GM12878 (cell line): ENCODE results near the gene COA1. TPM values are rescaled to one million over a fixed set of nuclear protein-coding genes. Genes with fewer than 3 reads are reported as not detected.

ENCODE experiments used
- ATAC-seq: fragments of 200-7000 bp; cut with Tn5 transposase; 3 replicates; pipeline ENCODE4 v1.9.1; 2020; ENCODE audit warnings: mild to moderate bottlenecking, moderate library complexity
- BruUV-seq: library from RNA; stranded (reverse); fragments of 400-500 nt; replicated peaks from 2 replicates; lab custom pipeline; 2021; lab: Mats Ljungman, UMichigan
- CTCF ChIA-PET: fragments of 300-600 bp; sonication (Branson Sonifier 250); formaldehyde crosslinking; extraction: SDS; loops from one replicate; lab custom pipeline; 2021; ENCODE audit warnings: inconsistent platforms; lab: Yijun Ruan, JAX
- POLR2A ChIA-PET: fragments of 350-600 bp; formaldehyde crosslinking; extraction: SDS; loops from one replicate; lab custom pipeline; 2021; ENCODE audit warnings: inconsistent platforms; lab: Charles Lee
- RAD21 ChIA-PET: fragments of 300-600 bp; sonication (Branson Sonifier 250); formaldehyde crosslinking; loops from one replicate; lab custom pipeline; 2023; ENCODE audit warnings: antibody characterized with exemption; ENCODE audit not compliant: unreplicated experiment; lab: Charles Lee
- SMC1A ChIA-PET: fragments of 300-600 bp; sonication (Branson Sonifier 250); formaldehyde crosslinking; loops from one replicate; lab custom pipeline; 2023; ENCODE audit not compliant: unreplicated experiment, uncharacterized antibody; lab: Charles Lee
- DNase-seq: peaks from one replicate; pipeline ENCODE4 v3.0.0-alpha.2; 2011; ENCODE audit warnings: low read depth, low spot score
- FAIRE-seq: peaks from 3 replicates; lab custom pipeline; 2011; peaks lifted over from hg19 to GRCh38; lab: Jason Lieb, UNC
- H2AFZ ChIP-seq: 2 replicates; pipeline ENCODE4 v1.6.0; 2011; ENCODE audit warnings: low read depth, low read length, control low read depth; ENCODE audit not compliant: control insufficient read depth
- H3K27ac ChIP-seq: 2 replicates; pipeline ENCODE4 v1.5.1; 2011; ENCODE audit warnings: control low read depth; ENCODE audit not compliant: control insufficient read depth, insufficient read depth
- H3K27me3 ChIP-seq, 2 experiments: replicated peaks in 1 of 2; 2 replicates each; pipeline versions ENCODE4 v1.6.0 to v1.6.1; 2011; ENCODE audit warnings: low read length in 1 of 2; ENCODE audit not compliant: control insufficient read depth in 2 of 2, insufficient read depth in 2 of 2
- H3K36me3 ChIP-seq, 2 experiments: 2 replicates each; pipeline ENCODE4 v1.5.1; 2011; ENCODE audit warnings: low read length in 1 of 2; ENCODE audit not compliant: control insufficient read depth in 2 of 2, insufficient read depth in 2 of 2
- H3K4me1 ChIP-seq: 2 replicates; pipeline ENCODE4 v1.6.1; 2011; ENCODE audit warnings: mild to moderate bottlenecking, low read length, moderate library complexity, mixed read lengths; ENCODE audit not compliant: control insufficient read depth, insufficient read depth
- H3K4me2 ChIP-seq: 2 replicates; pipeline ENCODE4 v1.6.0; 2011; ENCODE audit warnings: control low read depth; ENCODE audit not compliant: control insufficient read depth, insufficient read depth
- H3K4me3 ChIP-seq: fragments of 200-600 bp; sonication (generic); 2 replicates; pipeline ENCODE4 v1.5.1; 2016
- H3K79me2 ChIP-seq: 2 replicates; pipeline ENCODE4 v1.6.0; 2011; ENCODE audit warnings: low read length; ENCODE audit not compliant: control insufficient read depth, insufficient read depth
- H3K9ac ChIP-seq: 2 replicates; pipeline ENCODE4 v1.8.0; 2011; ENCODE audit warnings: low read length, control low read depth, mixed read lengths; ENCODE audit not compliant: control insufficient read depth, insufficient read depth
- H3K9me3 ChIP-seq: replicated peaks from 3 replicates; pipeline ENCODE4 v1.5.1; 2011; ENCODE audit warnings: mild to moderate bottlenecking, low read length; ENCODE audit not compliant: control insufficient read depth, insufficient read depth
- H4K20me1 ChIP-seq: 2 replicates; pipeline ENCODE4 v1.6.0; 2011; ENCODE audit not compliant: control insufficient read depth, insufficient read depth
- BACH1 ChIP-seq: fragments of 450-650 bp; IDR thresholded peaks from 2 replicates; pipeline ENCODE4 v1.6.1; 2017; ENCODE audit warnings: mild to moderate bottlenecking, borderline replicate concordance
- POLR2A ChIP-seq: IDR thresholded peaks from 2 replicates; pipeline ENCODE4 v1.6.1; 2011; ENCODE audit warnings: low read depth, mild to moderate bottlenecking, low read length
- POLR2AphosphoS5 ChIP-seq: IDR thresholded peaks from 2 replicates; pipeline ENCODE4 v1.6.1; 2011; ENCODE audit warnings: mild to moderate bottlenecking, low read length, inconsistent platforms
- SMC3 ChIP-seq: IDR thresholded peaks from 2 replicates; pipeline ENCODE4 v1.6.1; 2011; ENCODE audit warnings: low read length, improper control_type of control experiment, borderline replicate concordance
- SUZ12 ChIP-seq: fragments of 200-600 bp; sonication (generic); IDR thresholded peaks from one replicate; pipeline ENCODE4 v1.6.1; 2018; ENCODE audit warnings: antibody characterized with exemption, mild to moderate bottlenecking; ENCODE audit not compliant: unreplicated experiment
- ZNF384 ChIP-seq: IDR thresholded peaks from 2 replicates; pipeline ENCODE4 v1.6.1; 2012; ENCODE audit warnings: low read depth, mild to moderate bottlenecking, low read length, improper control_type of control experiment, borderline replicate concordance
- WGBS: methylation state at CpG from one replicate; pipeline ENCODE4 v1.1.6; 2016; ENCODE audit warnings: low lambda C conversion rate; ENCODE audit not compliant: insufficient replicate concordance, insufficient coverage; ENCODE audit errors: missing lambda C conversion rate; 5-methylcytosine and 5-hydroxymethylcytosine counted together
- in situ Hi-C: fragments of 300-500 bp; cut with MboI; formaldehyde crosslinking; loops from 9 replicates; pipeline ENCODE4 v1.14.3; 2018; ENCODE audit warnings: mixed read lengths
- intact Hi-C: fragments of 100-400 bp; cut with micrococcal nuclease; formaldehyde crosslinking; loops from one replicate; pipeline ENCODE4 v1.14.2; 2022; ENCODE audit not compliant: unreplicated experiment
- polyA plus RNA-seq, 11 experiments: library from polyadenylated mRNA; depleted of rRNA in 4 of 11; unstranded in 6 of 11; stranded (reverse) in 5 of 11; fragments of >200 nt; fragmentation: Nextera tagmentation in 4 of 11; fragmentation: Illumina TruSeq in 1 of 11; extraction: Ambion mirVana in 4 of 11; extraction: Trizol in 1 of 11; gene quantifications; 1 replicate in 1 of 11; 2 replicates in 10 of 11; pipeline versions ENCODE4 v1.2.1 to v1.2.3, GENCODE V29; 2011 to 2016; ENCODE audit warnings: inconsistent platforms in 2 of 11, missing spikeins in 2 of 11, low read depth in 1 of 11
- total RNA-seq, 4 experiments: library from RNA; depleted of rRNA in 3 of 4; stranded (reverse); fragments of >200 nt in 3 of 4; fragmentation: Illumina TruSeq in 1 of 4; extraction: Trizol in 1 of 4; gene quantifications; 2 replicates each; pipeline versions ENCODE4 v1.2.1 to v1.2.3, GENCODE V29; 2013 to 2021

Gene COA1
- total and polyA plus RNA-seq, 10 of the 15 experiments (the other 5 are each of a cell fraction or from before 2014, with no cell fraction given) = 83.1 to 258 (median 111) TPM

DNA sequence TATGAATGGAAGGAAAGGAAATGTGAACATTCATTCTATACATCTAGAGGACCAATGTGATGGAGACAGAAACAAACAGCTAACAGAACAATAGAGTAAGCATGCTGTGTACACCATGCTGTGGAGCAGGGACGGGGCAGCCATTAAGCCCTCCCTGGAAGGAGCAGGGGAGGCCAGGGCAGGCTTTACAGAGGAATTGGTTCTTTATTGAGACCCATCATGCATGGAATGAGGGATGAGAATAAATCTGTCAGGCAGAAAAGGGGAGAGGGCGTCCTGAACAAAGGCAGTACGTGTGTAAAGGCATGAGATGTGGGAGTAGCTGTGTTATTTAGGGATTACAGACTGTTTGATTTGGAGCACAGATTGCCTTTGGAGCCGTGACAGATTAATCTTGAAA, 111.2 kb downstream of the COA1 start:
- no peak for ATAC-seq
- RAD21 ChIA-PET = interaction anchor here (4.0 to 4.3 kb wide), 2 partner anchors 36 to 81 kb away, joined by 23 to 27 read pairs; partner anchors contain the start of gene STK17A
- BruUV-seq = no TSS peak
- no peak for TF ChIP-seq SUZ12
- TF ChIP-seq POLR2A = 0 out of 2 replicates have a peak, but pooled peaks have one; percentile 23
- no peak for TF ChIP-seq SMC3
- no peak for TF ChIP-seq BACH1
- TF ChIP-seq POLR2AphosphoS5 = peak; percentile 65; the same call in 1 of the 2 replicates
- FAIRE-seq = no peak
- peaks cover 13% of the 10 kb centered on the region for H3K4me1 ChIP-seq
- H3K4me2 ChIP-seq = no peak overlapping the region
- peaks cover 6% of the 10 kb centered on the region for H4K20me1 ChIP-seq
- SMC1A ChIA-PET = interaction anchor here (1.4 to 3.9 kb wide), 5 partner anchors 9 to 82 kb away, joined by 3 to 19 read pairs (median 7); no protein-coding TSS in a partner anchor
- intact Hi-C loops = no loop called here
- no peak overlapping the region for H2AFZ ChIP-seq
- H3K9ac ChIP-seq = no peak overlapping the region
- DNase-seq = no peak
- CTCF ChIA-PET = interaction anchor here (0.9 to 1.5 kb wide), 5 partner anchors 15 to 82 kb away, joined by 3 to 4 read pairs (median 3); partner anchors contain the start of gene STK17A
- peaks cover 11 to 62% of the 10 kb centered on the region in 2 experiments for H3K36me3 ChIP-seq
- in situ Hi-C loops = no loop called here
- no peaks in the 10 kb centered on the region for H3K27me3 ChIP-seq
- H3K4me3 ChIP-seq = no peak overlapping the region
- H3K27ac ChIP-seq = no peak overlapping the region
- WGBS = 86% methylated on average over 4 of the region's 4 CpGs
- H3K79me2 ChIP-seq = peaks cover 64% of the 10 kb centered on the region
- no peaks in the 10 kb centered on the region for H3K9me3 ChIP-seq
- POLR2A ChIA-PET = interaction anchor here (1.1 to 1.3 kb wide), 2 partner anchors 21 to 36 kb away, joined by 3 read pairs; partner anchors contain the start of gene STK17A

GRCh38 chr7:43616977-43617376, 112.3 kb downstream of the COA1 start:
- in situ Hi-C loops = no loop called here
- ChIA-PET RAD21 (no interaction called here), POLR2A (interaction anchor here (1.1 to 1.3 kb wide), 2 partner anchors 23 to 34 kb away, joined by 3 read pairs; partner anchors contain the start of gene STK17A), SMC1A (interaction anchor here (1.2 to 2.9 kb wide), 7 partner anchors 10 to 102 kb away, joined by 3 to 14 read pairs (median 3); no protein-coding TSS in a partner anchor), CTCF (interaction anchor here (1.5 kb wide), 1 partner anchor 14 kb away, joined by 4 read pairs; no protein-coding TSS in a partner anchor)
- no peak overlapping the region for H2AFZ ChIP-seq
- no peak for ATAC-seq
- H3K79me2 ChIP-seq = peaks cover 67% of the 10 kb centered on the region
- no peaks in the 10 kb centered on the region for H3K27me3 ChIP-seq
- no peak overlapping the region for H3K4me3 ChIP-seq
- H3K36me3 ChIP-seq = peaks cover 14 to 63% of the 10 kb centered on the region in 2 experiments
- no peak overlapping the region for H3K9ac ChIP-seq
- peaks cover 15% of the 10 kb centered on the region for H3K4me1 ChIP-seq
- FAIRE-seq = no peak
- DNase-seq = no peak
- H3K27ac ChIP-seq = no peak overlapping the region
- no peaks in the 10 kb centered on the region for H3K9me3 ChIP-seq
- H3K4me2 ChIP-seq = no peak overlapping the region
- H4K20me1 ChIP-seq = peaks cover 8% of the 10 kb centered on the region
- TF ChIP-seq ZNF384 (no peak), POLR2A (peak; percentile 47; the same call in 1 of the 2 replicates)
- 96% methylated on average over 4 of the region's 4 CpGs for WGBS
- BruUV-seq = no TSS peak
- intact Hi-C loops = no loop called here
